HG03565 (cell line): Measurements from ENCODE around the gene PIP4P1.

Experiments used
- ATAC-seq: cut with Tn5 transposase; IDR thresholded peaks from one replicate; pipeline ENCODE4 v1.9.1; 2021; ENCODE audit warnings: mild to moderate bottlenecking, moderate library complexity; ENCODE audit not compliant: unreplicated experiment

The PIP4P1 gene

GRCh38 chr14:20438664-20439063 is 22.6 kb downstream of the PIP4P1 start:
- ATAC-seq = no peak

- ATAC-seq = no peak
Measured at GRCh38 chr14:20436363-20436755, 24.9 kb downstream of the PIP4P1 start.

GRCh38 chr14:20435582-20436362 is 25.5 kb downstream of the PIP4P1 start, which contains the start of gene KLHL33:
KLHL33 (minus strand) TSS chr14:20436166; CDS start chr14:20435811, 355 bp downstream.
- ATAC-seq = no peak

DNA sequence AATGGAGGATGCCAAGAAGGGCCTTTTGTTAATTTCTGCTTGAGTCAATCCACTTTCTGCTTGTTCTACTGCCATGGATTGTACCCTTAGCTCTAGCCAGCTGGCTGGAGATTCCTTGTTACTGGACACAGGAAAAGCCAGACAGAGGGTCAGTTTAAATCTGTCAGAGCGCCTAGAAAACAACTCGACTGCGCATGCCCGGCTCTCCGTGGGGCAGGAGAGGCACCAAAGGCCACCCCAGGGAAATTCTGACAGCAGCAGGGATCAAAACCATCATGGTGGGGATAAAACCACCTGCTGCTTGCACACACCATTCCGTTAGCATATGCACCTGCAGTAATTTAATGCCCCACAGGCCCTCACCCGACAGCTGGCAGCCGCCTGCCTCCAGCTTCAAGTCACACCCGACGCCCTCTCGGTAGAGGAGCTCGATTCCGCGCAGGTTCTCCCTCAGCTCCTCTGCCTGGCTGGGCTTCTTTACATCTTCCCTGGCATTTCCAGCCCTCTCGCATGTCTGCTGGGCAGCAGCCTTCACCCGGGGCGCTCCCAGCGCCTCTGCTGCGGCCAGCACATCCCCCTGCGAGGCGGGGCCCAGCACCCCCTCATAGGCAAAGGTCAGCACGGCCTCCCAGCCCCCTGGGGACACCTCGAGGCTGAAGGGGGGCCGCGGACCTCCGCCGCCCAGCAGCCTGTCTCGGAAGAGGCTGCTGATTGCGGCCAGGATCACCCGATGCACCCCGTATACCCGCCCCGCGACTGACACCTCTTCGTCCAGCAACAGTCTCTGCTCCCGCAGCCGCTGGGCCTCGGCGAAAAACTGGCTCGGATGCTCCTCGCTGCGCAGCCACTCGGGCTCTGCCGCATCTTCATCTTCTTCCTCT is 26.3 kb downstream of the PIP4P1 start:
- no peak for ATAC-seq

DNA sequence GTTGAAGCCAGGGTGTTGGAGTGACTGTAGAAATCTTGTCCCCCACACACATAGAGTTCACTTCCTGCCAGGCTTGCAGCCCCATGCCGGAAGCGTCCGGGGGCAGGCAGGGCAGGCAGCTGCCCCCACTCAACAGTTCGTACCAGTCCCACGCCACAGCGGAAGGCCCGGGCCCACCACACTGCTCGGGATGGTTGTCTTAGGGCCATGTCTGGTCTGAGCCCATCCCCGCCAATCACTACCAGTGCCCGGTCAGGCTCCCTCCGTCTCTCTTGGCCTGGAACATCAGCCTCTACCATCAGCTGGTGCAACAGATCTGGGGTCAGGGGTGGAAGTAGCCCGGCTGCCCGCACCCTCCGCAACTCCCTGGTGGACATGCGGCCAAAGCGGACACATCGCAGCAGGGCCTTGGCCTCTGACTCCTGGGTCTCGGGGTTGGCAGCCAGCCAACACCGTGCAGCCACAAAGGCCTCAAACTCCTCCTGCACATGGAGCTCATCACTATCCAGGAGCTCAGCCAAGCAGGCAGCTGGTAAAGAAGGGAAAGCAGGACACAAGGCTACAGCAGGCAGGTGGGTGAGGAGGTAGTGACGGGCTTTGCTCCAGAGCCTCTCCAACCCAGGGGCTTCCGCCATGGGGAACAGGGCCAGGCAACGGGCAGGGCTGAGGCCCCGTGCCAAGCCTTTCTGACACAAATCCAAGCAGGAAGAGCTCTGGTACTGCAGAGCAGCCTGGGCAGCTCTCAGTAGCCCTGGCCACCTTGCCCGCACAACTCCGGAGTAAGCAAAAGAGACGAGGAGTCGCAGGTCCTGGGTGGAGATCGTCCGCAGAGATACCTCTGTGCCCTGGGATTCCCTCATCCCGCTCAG is 31.2 kb downstream of the PIP4P1 start:
- no peak for ATAC-seq

DNA sequence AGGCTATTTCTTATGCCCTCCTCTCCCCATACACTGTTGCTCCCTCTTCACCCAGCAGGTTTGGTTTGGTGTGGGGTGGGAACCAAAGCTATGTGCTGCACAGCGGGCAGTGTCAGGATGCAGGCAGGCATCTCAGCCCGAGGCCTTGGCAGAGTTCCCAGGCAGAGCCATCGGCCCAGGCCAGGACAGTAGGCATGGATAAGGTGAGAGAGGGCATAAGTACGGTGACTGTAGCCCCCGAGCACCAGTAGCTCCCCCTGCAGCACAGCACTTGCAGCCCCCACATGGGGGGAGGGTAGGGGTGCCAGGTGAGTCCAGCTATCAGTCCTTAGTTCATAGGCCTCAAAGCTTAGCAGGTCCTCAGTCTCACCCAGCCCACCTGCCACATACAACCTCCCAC is 32.4 kb downstream of the PIP4P1 start:
- no peak for ATAC-seq

DNA sequence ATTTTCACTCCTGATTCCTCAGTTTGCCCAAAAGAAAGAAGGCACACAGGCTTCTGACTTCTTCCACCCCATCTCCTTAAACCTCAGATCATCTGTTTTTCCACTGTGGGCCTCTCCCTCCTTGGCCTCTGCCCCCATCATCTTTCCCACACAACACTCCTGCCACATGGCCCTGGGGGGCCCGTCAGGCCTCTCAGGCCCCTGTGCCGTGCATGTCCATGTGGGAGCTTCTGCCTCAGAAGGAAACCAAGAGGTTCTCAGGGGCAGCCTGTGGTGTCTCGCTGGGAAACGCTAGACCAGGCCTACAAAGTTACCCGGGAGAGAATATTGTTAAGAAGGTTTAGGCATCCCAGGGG is 33.2 kb downstream of the PIP4P1 start:
- peak; percentile 20 for ATAC-seq

- ATAC-seq = peak; percentile 65
Measured at GRCh38 chr14:20427231-20428009, 33.8 kb downstream of the PIP4P1 start.

DNA sequence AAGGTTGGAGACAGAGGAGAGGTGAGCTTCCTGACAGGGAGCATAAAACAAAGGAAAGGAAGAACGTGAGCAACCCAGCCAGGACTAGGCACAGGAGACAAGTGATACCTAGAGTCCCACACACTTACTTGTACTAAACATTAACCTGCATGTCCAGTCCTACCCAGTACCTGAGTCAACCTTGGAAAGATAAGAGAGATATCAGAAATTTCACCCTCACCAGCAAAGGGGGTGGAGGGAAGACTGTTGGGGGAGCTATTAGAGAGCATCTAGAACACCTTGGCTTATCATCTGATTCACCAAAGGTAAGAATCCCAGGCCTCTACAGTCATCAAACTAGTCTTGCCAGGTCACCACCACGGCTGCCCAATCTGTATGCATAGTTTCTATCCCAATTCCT is 36.4 kb downstream of the PIP4P1 start:
- no peak for ATAC-seq

DNA sequence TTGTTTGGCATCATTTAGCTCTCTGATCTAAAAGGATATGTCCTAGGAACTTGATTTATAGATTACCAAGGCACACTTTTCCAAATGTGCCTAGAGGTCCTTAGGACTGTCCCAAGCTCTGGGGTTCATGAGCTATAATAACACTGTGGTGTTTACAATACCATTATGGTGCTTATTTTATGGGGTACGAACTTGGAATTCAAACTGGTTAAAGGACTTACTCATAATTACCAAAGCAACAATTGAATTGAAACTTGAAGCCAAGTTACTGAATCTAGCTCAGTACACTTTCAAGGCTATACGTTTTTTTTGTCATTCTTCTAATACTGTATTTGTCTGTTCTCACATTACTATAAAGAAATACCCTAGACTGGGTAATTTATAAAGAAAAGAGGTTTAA is 38.3 kb downstream of the PIP4P1 start:
- no peak for ATAC-seq

DNA sequence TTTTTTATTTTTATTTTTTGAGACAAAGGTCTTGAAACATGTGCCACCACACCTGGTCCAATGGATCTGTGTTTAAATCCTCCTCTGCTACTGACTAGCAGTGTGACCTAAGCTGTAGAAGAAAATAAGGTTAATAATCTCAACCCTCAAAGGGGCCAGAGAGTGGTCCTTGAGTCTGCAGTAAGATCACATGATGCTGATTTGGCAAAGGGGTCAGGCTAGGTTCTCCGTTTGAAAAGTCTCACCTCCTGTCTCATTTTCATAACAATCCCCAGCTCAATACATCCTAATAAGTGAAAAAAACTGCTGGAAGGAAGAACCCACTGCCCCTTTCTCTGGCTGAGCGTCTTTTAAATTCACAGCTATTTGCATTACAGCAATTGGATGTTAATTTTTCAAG is 40.0 kb downstream of the PIP4P1 start:
- no peak for ATAC-seq

GRCh38 chr14:20419419-20419818 is 41.8 kb downstream of the PIP4P1 start:
- ATAC-seq = no peak

DNA sequence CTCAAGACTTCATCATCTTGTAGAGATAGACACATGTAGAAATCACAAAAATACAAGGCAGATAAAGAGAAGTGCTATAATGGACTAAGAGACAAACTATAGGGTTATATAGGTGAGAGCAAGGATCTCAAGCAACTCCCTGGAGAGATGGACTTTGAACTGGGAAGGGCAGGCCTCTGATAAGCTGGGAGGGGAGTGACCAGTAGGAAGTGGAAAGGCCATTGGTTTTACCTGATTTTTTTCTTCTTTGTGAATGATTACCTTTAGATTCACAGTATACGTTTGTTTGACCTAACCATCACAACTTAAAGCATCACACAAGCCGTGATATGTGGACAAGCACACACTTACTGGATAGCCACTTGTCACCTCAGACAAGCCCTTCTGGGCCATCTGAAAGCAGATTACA is 42.7 kb downstream of the PIP4P1 start:
- no peak for ATAC-seq

DNA sequence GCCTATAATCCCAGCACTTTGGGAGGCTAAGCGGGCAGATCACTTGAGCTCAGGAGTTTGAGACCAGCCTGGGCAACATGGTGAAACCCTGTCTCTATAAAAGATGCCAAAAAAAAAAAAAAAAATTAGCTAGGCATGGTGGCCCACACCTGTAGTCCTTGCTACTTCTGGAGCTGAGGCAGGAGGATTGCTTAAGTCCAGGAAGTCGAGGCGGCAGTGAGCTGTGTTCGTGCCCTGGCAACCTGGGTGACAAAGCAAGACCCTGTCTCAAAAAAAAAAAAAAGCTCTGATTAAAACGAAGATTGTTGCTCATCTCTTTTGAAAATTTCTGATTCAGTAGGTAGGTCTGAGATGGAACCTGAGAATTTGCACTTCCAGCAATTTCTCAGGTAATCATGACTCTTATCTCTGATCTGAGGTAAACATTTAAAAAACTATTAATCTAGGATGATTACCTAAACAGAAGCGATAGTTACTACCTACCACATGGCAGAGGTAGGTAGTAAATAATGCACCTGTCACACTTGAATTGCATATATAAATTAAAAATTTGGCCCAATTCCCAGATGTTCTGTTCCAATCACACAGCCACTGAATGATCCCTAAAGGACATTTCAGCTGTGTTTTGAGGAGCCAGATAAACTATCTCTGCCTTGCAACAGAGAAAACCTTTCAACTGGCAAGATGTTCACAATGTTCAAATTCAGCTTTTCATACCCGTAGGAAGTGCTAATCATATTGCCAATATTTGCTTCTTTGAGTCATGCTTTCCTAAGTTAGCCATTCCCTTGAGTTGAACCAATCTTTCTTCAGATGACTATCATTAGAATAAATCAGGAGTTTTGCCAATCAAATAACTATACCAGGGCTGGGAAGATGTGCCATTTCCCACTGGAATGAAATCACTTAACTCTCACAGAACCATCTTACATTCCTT is 43.7 kb downstream of the PIP4P1 start:
- no peak for ATAC-seq

DNA sequence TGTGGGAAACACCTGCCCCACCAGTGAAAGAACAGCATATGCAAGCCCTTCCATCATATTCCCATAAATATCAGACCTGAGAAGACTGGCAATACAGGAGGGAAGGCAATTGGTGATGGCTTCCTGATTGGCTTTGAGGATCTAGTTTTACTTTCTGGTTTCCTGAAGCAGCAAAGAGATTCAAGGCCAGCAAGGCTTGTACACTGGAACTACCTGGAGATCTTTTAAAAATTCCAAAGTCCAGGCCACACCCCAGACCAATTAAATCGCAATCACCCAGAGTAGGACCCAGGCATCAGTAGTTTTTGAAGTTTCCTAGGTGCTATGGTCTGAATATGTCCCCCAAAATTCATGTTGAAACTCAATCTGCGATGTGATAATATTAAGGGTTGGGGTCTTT is 45.0 kb downstream of the PIP4P1 start:
- ATAC-seq = no peak

- ATAC-seq = no peak
Measured at GRCh38 chr14:20415782-20416206, 45.4 kb downstream of the PIP4P1 start.

DNA sequence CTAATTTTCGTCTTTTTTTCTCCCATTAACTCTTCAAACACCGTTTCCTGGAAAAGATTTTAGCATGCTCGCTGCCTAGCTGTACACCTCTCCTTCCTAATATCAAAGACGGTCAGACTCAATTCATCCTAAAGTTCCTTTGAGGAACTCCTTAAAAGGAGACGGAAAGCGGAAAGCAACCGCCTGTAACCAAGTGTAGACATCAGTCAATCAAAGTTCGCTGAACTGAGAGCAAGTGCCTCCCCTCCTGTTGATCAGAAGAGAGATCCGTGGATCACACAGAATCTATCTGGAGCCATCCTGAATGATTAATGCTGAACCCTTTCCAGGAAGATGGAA is 47.5 kb downstream of the PIP4P1 start:
- peak; percentile 40 for ATAC-seq

GRCh38 chr14:20412876-20413743 is 48.1 kb downstream of the PIP4P1 start, which contains the start of gene TEP1:
TEP1 (minus strand) TSS chr14:20413501; CDS start chr14:20408439, 5,062 bp downstream.
- peak; percentile 40 for ATAC-seq
